ENCODE measurements around the gene EGFLAM. TPM values are rescaled to one million over a fixed set of nuclear protein-coding genes. Genes with fewer than 3 reads are reported as not detected.

EGFLAM gene
- total and polyA plus RNA-seq, 2 of the 4 experiments (the other 2 are of a cell fraction), result 0.77 to 1.1 TPM

GRCh38 chr5:38212307-38212706, 46.1 kb upstream of the EGFLAM start:
- H3K18ac ChIP-seq (ENCODE audit: low read depth, low read length), result no peak overlapping the region
- no peaks in the 10 kb centered on the region for H3K9me1 ChIP-seq (ENCODE audit: insufficient read depth, low read length)
- no peak overlapping the region for H2AK5ac ChIP-seq (ENCODE audit: low read depth, low read length)
- no peak overlapping the region for H3K27ac ChIP-seq (ENCODE audit: insufficient read depth, low read length)
- H4K20me1 ChIP-seq (ENCODE audit: insufficient read depth, low read length), result no peaks in the 10 kb centered on the region
- TF ChIP-seq RFX5 (IDR thresholded peaks at IDR 0.05; ENCODE audit: low read depth, low read length) (no peak), RAD21 (IDR thresholded peaks at IDR 0.05; ENCODE audit: low read length) (no peak), RCOR1 (IDR thresholded peaks at IDR 0.05; ENCODE audit: insufficient replicate concordance, low read length) (no peak), BHLHE40 (IDR thresholded peaks at IDR 0.05; ENCODE audit: low read depth, low read length) (no peak), POLR2A (IDR thresholded peaks at IDR 0.05; ENCODE audit: low read depth, low read length) (no peak), MAFK (IDR thresholded peaks at IDR 0.05; ENCODE audit: low read depth, low read length) (no peak), SMC3 (IDR thresholded peaks at IDR 0.05; ENCODE audit: low read depth, low read length) (no peak), CTCF (conservative IDR thresholded peaks at IDR 0.05; ENCODE audit: low read depth, low read length) (no peak), FOS (IDR thresholded peaks at IDR 0.05; ENCODE audit: low read depth, low read length) (no peak), CEBPB (IDR thresholded peaks at IDR 0.05; ENCODE audit: low read depth, low read length) (no peak), MAZ (IDR thresholded peaks at IDR 0.05; ENCODE audit: borderline replicate concordance, low read depth, low read length) (no peak), MXI1 (IDR thresholded peaks at IDR 0.05; ENCODE audit: borderline replicate concordance, low read depth, low read length) (no peak), USF2 (IDR thresholded peaks at IDR 0.05; ENCODE audit: low read depth, low read length) (no peak), CHD1 (IDR thresholded peaks at IDR 0.05; ENCODE audit: low read depth, low read length) (no peak), ELK1 (IDR thresholded peaks at IDR 0.05; ENCODE audit: borderline replicate concordance, low read depth, low read length) (no peak), NFE2L2 (IDR thresholded peaks at IDR 0.05; ENCODE audit: low read depth, low read length) (no peak)
- no peak overlapping the region for H2AK9ac ChIP-seq (replicated peaks; ENCODE audit: low read depth, low read length, poor library complexity)
- no peak overlapping the region for H3K9ac ChIP-seq (ENCODE audit: low read depth, low read length)
- BruUV-seq (replicated peaks), result no TSS peak
- in situ Hi-C loops (cut with MboI; ENCODE audit: low sequenced_read_pairs), result no loop called here
- no peak overlapping the region for H2BK20ac ChIP-seq (ENCODE audit: low read depth, low read length)
- ChIA-PET CTCF (no interaction called here), POLR2A (ENCODE audit: unreplicated experiment) (no interaction called here)
- no peak overlapping the region for H3K23ac ChIP-seq (ENCODE audit: low read depth, low read length)
- no peak overlapping the region for H2BK5ac ChIP-seq (ENCODE audit: low read depth, low read length, poor library complexity, severe bottlenecking)
- H2AFZ ChIP-seq (replicated peaks; ENCODE audit: low read length, poor library complexity), result no peak overlapping the region
- dilution Hi-C loops (cut with HindIII; ENCODE audit: low sequenced_read_pairs, unreplicated experiment), result no loop called here
- H3K4me2 ChIP-seq (ENCODE audit: low read depth, low read length), result no peak overlapping the region
- H3K79me1 ChIP-seq (ENCODE audit: low read depth in 1 of 2, low read length in 2 of 2), result no peaks in the 10 kb centered on the region
- H4K8ac ChIP-seq (ENCODE audit: low read depth in 2 of 2, low read length in 2 of 2), result no peak overlapping the region
- no peaks in the 10 kb centered on the region for H3K36me3 ChIP-seq (ENCODE audit: control insufficient read depth, insufficient read depth, low read length)
- no peaks in the 10 kb centered on the region for H3K9me3 ChIP-seq (ENCODE audit: control insufficient read depth, insufficient read depth, low read length)
- H3K14ac ChIP-seq (replicated peaks; ENCODE audit: low read depth, low read length), result no peak overlapping the region
- no peak overlapping the region for H3K4ac ChIP-seq (ENCODE audit: low read depth, low read length)
- no peak overlapping the region for H3K4me3 ChIP-seq (ENCODE audit: insufficient read depth, low read depth, low read length)
- no peak for DNase-seq
- no peaks in the 10 kb centered on the region for H3K4me1 ChIP-seq (ENCODE audit: control insufficient read depth, insufficient read depth, low read length)
- intact Hi-C loops (cut with micrococcal nuclease), result no loop called here
- no peak overlapping the region for H3K56ac ChIP-seq (ENCODE audit: extremely low read depth, insufficient read depth, low read length)
- H2BK120ac ChIP-seq (ENCODE audit: low read depth, low read length), result no peak overlapping the region
- no peak overlapping the region for H4K91ac ChIP-seq (ENCODE audit: insufficient read depth, low read depth, low read length)
- no peak overlapping the region for H4K5ac ChIP-seq (ENCODE audit: low read depth, low read length)
- no peak overlapping the region for H2BK15ac ChIP-seq (ENCODE audit: low read depth, low read length)
- ATAC-seq (ENCODE audit: low read depth), result no peak
- H3K27me3 ChIP-seq (ENCODE audit: control insufficient read depth, insufficient read depth, low read length), result no peaks in the 10 kb centered on the region

Measured in IMR-90 (cell line).